Ureter (tissue), 1 donor: ENCODE data around the gene FAM98B. TPM values are rescaled to one million over a fixed set of nuclear protein-coding genes. Genes with fewer than 3 reads are reported as not detected.

Experiments used
- DNase-seq: peaks from one replicate; pipeline ENCODE4 v3.0.0-alpha.2; 2020; ENCODE audit warnings: low spot score
- total RNA-seq: library from RNA; stranded (reverse); gene quantifications from one replicate; pipeline ENCODE4 v1.2.4, GENCODE V29; 2023
- donor health status: DM: yes; HTN: yes; CAD: no.

The FAM98B gene
- total RNA-seq, 1 donor from 2014 or later, result 19.4 TPM

DNA sequence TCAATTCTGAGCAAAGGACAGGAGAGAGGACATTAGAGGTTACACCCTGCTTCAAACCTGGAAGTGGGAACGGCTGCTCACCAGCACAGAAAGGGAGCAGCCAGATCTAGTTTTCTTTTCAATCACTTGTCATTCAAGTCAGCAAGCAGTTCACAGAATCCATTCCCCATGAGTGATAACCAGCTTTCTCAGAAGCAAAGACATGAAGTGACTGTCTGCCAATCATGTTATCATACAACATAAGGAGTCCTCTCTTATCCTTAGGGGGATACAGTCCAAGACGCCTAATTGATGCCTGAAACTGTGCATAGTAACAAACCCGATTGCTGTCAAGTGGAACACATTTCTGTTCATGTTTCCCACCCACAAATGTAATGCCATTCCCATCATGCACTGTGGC, 54.7 kb downstream of the FAM98B start:
- no peak for DNase-seq

GRCh38 chr15:38509152-38509551, 55.2 kb downstream of the FAM98B start:
- no peak for DNase-seq

DNA sequence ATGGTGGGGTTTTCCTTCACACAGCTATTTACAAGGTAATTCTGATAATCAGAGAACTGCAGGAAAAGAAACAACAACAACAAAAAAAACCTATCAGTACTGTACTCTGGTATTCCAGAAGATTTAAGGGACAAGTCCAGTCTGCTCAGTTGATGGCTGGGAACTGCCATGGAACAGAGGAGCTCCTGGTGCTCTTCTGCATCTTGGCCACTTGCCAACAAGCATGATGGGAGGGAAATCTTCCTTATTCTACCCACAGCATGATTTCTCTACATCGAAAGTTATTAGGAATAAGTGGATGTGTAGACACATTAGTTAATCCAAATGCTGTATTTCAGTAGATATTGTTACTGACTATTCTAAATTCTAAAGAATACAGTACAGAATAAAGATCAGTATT, 59.0 kb downstream of the FAM98B start:
- DNase-seq, result no peak

DNA sequence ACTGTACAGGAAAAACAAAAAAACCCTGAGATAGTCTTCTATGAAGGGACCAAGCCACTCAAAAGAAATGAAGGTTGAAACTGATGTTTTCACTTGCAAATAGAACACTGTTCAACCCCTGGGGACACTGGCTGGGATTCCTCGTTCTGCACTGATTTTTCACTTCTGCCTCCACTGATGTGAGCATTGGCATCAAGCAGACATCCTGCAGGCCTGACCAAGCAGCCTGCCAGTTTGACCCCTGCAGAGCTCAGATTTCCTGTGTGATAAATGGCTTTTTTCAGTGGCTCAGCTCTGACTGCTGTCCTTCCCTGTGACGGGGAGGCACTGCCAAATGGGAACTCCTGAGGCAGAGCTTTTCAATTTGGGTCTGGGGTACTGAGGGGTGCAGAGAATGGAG, 60.7 kb downstream of the FAM98B start:
- DNase-seq, result no peak

DNA sequence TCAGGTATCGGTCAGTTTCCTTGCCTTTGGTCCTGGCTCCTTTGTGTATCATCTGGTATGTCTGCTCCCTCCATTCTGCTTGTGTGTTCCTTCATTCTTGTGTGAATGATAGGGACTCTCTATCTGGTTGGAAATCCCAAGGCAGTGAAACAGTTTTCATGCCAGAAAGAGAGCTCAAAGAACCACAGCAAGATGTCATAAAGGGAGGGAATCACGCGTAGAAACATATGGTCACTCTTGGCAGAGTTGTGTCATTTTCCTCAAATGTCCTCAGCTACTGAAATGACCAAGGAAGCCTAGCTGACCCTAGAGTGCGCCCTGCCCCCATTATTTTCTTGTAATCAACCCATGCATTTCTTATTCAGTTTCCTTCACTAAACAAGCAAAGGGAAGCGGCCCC, 62.7 kb downstream of the FAM98B start:
- DNase-seq, result no peak

- DNase-seq, result no peak
Observed at GRCh38 chr15:38517312-38517975, 63.5 kb downstream of the FAM98B start.

GRCh38 chr15:38518084-38518483, 64.2 kb downstream of the FAM98B start:
- DNase-seq, result no peak

- no peak for DNase-seq
Observed at GRCh38 chr15:38520035-38520434, 66.1 kb downstream of the FAM98B start.

GRCh38 chr15:38521316-38521715, 67.4 kb downstream of the FAM98B start:
- no peak for DNase-seq

GRCh38 chr15:38522922-38523321, 69.0 kb downstream of the FAM98B start:
- no peak for DNase-seq

DNA sequence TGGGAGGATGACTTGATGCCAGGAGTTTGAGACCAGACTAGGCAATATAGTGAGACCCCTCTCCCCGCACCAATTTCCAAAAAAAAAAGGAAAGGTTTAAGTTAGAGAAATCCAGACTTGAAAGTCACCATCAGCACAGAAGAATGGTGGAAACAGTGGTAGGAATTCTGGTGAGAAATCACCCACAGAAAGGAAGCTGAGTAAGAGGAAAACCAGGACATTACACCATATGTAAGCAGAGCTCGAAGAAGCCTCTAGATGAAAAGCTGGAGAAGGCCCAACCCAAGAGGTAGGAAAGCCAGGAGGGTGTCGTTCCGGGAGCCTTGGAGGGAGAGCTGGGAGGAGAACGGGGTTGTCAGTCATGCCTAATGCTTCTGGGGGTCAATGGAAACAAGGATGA, 70.2 kb downstream of the FAM98B start:
- DNase-seq, result no peak

DNA sequence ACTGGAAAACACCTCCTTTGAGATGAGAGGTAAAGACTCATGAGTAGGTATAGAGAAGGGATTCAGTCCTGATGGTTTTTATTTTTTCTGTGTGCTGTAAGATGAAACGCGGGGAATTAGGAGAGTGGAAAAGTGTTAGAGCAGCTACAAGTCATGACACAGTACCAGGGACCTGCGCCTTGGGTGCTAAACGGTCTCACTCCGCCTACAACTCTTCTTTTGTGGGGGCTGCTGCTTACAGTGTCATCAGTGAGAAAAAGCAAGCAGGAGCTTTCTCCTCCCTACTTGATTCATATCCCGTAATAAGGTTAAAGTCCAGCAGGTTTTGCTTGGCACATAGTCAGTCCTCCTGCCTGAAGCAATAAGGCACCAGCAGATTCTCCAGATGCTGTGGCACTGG, 71.6 kb downstream of the FAM98B start:
- DNase-seq, result no peak

- no peak for DNase-seq
Observed at GRCh38 chr15:38526158-38526557, 72.2 kb downstream of the FAM98B start.

GRCh38 chr15:38528294-38528693, 74.4 kb downstream of the FAM98B start:
- DNase-seq, result no peak

DNA sequence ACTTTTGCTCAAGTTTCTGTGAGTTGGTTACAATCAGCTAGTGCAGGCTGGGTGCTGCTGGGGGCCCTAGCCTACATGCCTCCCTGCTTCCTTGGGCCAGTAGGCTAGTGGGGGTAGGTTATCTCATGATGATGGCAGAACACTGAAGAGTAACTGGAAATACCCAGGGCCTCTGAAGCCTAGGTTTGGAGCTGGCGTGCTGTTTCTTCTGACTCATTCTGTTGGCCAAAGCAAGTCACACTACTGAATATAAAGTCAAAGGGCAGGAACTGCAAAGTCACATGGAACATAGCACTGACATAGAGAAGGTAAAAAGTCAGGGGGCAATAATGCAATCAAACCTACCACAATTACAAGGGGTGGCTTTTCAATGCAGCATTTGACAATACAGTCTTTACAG, 76.2 kb downstream of the FAM98B start:
- DNase-seq, result no peak

- no peak for DNase-seq
Observed at GRCh38 chr15:38531509-38531908, 77.6 kb downstream of the FAM98B start.

DNA sequence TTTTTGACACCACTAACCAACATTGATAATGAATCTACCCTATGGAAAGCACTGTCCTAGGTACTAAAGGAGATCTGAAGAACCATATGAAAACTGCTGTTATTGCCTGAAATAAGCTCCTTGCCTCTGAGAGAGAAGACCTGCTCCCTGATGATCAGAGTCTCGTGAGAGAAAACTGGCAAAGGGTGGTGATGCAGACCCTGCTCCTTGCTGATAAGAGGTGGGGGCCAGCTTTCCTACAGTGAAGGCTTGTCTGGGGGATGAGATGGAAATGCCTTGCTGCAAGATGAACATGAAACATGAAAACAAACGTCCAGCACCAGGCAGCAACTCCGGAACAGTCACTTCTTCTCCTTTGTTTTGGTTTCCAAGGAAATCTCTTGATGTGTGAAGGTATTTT, 78.8 kb downstream of the FAM98B start:
- no peak for DNase-seq

GRCh38 chr15:38533416-38533915, 79.5 kb downstream of the FAM98B start:
- no peak for DNase-seq

DNA sequence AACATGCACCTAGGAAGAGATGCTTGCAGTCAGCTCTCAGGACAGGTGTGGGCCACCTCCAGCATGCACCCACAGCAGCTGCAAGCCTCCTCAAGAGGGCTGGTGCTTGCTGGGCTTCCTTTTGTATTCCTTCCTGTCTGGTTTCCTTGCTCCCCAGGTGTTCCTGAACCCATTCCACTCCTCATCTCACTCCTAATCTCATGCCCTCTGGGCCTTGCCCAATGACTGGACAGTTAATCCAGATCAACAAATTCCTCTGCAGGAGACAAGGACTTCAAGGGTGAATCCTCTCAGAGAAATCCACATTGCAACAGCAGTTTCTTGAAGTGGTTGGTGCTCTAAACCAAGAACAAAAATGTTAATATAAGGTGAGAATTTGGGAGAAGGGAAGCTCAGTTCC, 80.0 kb downstream of the FAM98B start:
- DNase-seq, result no peak

DNA sequence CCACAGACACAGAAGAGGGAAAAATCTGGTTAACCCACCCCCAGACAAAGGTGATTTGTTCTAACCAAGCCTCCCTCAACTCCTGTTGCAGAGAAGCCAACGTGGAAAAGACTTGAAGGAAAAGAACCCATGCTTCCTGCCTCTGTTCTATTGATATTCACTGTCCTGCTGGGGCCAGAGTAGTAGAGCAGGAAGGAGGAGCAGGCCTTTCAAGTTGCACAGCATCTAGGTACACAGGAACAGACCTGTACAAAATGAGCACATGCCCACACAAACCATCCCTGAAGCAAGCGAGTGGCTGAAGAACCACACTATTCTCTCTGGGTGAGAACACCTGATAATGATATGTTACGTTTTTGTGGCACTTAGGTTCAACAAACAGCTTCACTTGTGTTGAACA, 80.8 kb downstream of the FAM98B start:
- DNase-seq, result no peak

DNA sequence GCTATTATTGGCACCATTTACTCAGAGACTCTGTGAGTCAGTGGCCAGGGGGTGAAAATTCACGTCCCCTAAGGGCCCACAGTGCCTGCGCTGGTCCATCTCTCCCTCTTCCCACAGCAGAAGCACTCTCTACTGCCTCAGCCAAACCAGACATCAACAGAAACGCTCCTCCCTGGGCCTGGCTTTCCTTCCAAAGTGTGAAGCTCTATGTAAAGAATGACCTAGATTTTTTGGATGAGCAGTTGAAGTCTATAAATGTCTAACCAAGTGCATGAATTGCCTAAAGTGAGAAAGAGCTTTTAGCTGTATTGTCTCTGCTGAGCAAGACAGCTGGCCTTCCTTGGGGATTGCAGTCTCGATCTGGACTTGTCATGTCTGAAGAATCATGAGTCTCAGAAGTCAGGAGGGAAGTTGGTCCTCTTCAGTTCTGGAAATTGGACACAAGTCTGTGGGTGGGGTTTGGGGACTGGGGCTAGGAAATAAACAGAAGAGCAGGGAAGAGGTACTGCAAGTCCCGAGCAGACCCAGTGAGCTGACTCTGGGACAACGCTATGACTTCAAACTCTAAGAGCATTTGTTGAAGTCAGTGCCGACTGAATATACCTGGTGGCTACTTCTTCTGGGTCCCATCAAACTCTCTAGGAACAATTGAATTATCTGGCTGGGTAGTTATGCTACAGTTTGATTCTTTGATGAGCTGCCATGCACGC, 81.7 kb downstream of the FAM98B start:
- no peak for DNase-seq

DNA sequence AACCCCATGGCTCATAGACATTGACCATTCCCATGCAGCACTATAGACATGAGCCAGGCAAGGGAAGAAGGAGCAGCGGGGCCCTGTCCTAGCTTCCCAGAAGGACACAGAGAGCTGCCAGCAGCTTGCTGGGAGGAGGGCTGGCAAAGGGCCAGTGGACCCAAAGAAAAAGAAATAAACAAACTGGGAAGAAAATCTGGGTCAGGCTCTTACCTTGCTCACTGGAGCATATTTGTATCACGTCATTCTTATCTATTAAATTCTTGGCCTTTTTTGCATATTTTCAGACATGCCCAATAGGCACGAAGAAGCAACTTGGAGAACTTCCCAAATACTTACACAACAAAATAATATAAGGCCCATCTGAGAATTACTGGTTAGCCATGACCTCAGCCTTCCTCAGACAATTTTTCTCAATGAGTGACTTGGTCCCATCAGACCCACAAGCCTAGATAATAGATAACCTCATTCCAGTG, 82.3 kb downstream of the FAM98B start:
- peak; percentile 50 for DNase-seq
